Activated naive CD4-positive, alpha-beta T cell treated with Interleukin-2 at 50 U/mL for 16 hours (primary cell): Measurements from ENCODE around the gene SARM1.
"Not testable (repeated sequence)": the region's sequence is repeated elsewhere in the genome, so short reads cannot be mapped to it uniquely, and the experiment has no call there.

ENCODE experiments used
- DNase-seq: peaks from one replicate; pipeline ENCODE4 v3.0.0-alpha.2; 2020

The SARM1 gene

DNA sequence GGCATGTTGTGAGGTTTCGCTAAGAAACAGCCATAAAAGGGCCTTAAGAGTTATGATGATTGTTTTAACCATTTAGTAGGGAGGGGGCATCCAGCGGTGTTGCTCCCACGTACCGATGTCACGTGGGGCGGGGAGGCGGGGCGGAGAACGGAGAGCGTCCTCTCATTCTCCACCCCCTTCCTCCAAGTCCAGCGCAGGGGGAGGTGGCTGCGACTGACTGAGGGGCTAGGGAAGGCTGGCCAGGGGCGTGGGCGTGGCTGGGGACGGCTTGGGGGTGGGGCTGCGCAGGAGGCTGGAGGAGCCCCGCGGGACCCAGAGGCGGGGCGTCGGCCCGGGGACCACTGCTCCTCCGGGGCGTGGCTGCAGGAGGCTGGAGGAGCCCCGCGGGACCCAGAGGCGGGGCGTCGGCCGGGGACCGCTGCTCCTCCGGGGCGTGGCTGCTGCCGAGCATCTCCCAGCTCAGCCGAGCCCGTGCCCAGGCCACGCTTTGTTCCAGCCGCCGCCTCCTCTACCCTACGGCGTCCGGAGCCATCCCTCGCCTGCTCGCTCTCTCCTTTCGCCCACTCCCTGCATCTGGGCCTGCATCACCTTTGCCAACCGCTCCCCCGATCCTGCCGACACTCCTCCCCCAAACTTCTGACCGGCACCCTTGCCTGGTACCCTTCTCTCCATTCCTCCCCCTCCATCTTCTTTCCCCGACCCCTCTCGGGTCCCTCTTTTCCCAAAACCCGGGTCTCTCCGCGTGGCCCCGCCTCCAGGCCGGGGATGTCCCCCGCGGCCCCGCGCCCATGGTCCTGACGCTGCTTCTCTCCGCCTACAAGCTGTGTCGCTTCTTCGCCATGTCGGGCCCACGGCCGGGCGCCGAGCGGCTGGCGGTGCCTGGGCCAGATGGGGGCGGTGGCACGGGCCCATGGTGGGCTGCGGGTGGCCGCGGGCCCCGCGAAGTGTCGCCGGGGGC is at the start of gene SARM1:
Gene SARM1, plus strand, starts transcription at position 450 of the 958 bp plus-strand sequence. Its CDS starts 339 bp downstream, at position 789.
- peak; percentile 86 for DNase-seq

DNA sequence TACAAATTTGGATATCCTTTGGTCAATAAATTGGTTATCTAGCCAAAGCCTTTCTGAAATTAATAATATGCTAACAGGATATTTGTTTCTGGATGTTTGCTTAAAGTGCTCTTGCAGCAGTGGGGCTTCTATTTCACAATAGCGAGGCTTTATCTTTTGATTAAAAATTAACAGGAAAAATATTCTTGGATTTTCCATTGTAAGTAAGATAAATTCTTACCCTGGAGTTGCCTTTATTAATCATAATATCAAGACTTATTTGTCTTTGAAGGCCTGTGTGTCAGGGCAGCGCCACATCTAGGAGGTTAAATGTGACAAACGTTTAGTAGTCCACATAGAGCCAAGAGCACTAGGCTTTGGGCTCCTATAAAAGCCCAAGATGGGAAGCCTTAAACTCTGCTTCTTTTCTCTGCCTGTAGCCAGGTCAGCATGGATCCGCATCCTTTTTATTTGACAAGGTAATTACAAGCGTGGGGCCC is 47.2 kb upstream of the SARM1 start:
- no peak for DNase-seq

DNA sequence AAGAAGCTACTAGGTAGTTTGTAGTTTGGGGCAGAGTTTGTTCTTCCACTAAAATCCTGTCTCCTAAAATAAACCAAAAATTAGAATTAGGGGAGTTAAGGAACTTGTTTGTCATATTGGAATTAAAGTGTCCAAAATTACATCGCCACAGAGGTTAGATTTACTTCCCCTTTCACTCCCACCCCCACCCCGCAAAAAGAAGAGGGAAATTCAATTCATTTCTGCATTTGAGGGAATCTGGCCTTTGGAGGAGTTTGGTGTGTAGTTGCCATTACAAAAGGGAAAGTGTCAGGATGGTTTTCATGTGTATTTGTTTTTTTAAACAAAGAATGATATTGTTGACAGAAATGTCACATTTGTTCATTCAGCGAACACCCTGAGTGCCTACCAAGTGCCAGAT is 46.7 kb upstream of the SARM1 start:
- no peak for DNase-seq

DNA sequence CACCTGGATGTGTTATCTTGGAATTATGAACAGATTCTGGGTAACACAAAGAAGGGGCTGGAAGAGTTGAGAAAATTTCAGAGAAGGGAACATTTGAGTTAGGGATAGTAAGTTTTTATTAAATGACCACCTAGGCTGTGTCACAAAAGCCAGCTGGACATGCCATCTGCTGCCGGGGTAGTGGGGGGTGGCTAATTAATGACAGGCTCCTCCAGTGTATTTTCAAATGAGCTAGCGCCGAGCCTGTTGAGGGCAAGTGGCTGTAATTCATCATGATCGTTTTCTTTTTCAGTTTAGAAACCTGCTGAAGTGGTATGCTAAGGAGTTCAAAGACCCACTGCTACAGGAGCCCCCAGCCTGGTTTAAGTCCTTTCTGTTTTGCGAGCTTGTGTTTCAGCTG is 46.3 kb upstream of the SARM1 start:
- no peak for DNase-seq

DNA sequence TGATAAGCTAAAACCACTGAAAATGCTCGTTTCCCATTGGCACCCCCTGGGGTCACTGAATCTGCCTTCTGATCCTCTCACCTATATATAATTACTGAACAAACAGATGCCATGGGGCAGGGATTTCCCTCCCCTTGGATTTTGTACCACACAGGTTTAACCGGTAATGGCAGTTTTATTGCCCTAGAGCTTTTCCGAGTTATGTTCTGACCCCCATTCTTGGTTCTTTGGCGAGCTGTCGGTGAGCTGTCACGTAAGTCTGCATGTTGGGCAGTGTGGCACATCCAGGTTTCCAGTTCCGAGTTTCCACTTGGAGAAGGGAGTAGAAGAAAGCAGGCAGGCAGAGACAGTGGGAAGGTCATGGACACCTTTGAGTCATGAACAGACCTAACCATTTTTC is 45.4 kb upstream of the SARM1 start:
- DNase-seq = no peak

DNA sequence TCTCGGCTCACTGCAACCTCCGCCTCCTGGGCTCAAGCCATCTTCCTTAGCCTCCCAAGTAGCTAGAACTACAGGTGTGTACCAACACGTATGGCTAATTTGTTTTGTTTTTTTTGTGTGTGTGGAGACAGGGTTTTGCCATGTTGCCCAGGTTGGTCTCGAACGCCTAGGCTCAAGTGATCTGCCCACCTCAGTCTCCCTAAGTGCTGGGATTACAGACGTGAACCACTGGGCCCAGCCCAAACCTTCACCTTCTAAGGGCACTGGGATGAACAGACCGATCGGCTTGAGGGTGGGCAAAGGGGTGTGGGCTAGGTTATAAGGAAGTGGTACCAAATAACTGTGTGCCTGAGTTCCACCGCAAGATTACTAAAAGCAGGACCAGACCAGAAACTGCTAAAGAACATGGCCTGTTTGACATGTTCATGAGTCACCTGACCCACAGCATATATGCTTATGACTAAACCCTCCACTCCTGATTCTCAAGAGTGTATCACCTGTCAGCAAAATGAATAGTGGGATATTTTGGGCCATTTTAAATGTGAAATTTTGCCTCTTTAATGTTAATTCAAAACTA is 44.4 kb upstream of the SARM1 start:
- peak; percentile 21 for DNase-seq

DNA sequence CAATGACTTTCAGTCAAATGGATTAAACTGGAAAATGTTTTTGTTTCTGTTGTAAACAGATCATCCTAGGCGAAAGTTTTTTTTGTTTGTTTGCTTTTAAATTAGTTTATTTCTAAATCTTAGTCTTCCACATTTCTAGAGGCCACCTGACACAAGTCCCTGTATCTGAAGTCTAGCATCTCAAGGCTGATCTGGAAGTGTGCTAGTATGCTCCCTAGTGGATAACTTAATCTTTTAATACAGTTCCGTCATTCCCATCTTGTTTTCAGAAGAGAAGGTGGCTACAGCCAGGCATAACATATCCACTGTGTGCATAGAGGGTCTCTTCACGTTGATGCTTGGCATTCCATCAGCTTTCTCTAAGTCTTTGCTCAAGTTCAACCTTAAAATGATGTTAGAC is 43.8 kb upstream of the SARM1 start:
- no peak for DNase-seq

DNA sequence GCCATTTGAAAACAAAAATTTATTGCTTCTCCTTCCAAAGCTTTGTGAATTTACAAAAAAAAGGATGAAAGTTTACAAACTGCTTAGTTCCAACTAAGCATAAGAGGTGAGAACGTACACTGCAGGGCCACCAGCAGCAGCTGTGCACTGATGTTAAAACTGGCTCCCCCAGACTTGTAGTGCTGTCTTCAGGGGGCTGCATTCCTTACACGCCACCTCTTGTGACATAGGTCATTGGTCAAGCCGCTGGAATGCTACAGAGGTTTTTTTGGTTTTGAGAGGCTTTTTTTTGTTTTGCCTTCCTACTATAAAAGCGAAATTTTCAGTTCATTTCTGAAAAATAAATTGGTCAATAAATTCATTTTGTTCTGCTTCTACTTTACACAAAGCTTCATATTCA is 43.2 kb upstream of the SARM1 start:
- DNase-seq = no peak

DNA sequence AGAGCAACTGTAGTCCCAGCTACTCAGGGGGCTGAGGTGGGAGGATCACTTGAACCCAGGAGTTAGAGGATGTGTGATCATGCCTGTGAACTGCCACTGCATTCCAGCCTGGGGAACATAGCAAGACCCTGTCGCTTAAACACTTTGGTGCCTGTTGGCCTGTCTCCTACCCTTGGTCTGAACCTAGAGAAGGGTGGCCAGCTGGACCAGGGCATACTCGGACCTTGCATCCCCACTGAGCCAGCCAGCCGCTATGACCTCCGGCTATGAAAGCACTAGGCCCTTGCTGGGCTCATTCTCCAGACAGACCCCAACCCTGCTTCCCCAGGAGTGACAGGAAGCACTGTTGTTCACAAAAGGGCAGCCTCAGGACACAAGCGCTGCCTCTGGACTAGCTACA is 40.8 kb upstream of the SARM1 start:
- no peak for DNase-seq

DNA sequence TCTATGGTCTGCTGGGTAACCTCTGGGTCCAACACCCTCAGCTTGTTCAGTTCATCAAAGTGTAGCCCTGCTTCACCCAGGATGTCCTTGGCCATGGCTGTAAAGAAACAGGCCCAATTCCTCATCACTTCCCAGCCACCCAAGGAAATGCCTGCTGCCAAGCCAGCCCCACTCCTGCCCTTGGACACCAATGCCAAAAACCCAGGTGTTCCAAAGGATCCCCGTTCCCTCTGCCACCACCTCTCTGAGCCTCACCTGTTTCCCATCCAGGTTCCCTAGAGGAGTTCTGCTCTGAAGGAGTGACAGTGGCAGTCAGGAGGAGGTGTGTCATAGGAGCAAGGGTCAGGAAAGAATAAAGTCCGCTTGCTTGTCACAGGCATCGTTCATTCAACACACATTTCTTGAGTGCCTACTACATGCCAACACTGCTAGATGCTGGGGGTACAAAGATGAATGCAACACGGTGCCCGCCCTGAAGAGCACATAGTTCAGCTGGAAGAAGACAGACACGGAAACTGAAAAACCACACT is 39.5 kb upstream of the SARM1 start:
- no peak for DNase-seq

DNA sequence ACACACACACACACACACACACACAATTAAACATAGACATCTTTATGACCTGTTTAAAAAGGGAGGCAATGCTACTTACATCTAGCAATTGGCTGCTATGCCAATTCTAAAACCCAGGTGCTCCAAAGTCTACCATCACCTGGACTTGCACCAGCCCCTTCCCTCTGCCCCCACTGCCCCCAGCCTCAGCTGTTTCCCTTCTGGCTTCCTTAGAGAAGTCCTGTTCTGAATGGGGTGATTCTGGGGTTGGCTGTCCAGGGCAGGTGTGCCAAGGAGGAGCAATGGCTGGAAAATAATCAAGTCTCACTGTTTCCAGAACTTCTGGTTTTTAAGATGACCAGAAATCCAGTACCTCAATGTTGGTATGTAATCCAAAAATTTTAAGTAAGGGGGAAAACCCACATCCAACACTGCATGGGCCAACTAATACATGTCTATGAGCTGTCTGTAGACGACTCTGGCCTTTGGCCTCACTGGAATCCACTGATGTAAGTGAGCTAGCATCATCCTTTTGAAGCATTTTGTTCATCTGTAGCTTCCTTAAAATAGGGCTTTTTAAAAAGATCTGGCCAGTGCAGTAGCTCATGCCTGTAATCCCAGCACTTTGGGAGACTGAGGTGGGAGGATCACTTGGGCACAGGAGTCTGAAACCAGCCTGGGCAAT is 38.3 kb upstream of the SARM1 start:
- DNase-seq = no peak

DNA sequence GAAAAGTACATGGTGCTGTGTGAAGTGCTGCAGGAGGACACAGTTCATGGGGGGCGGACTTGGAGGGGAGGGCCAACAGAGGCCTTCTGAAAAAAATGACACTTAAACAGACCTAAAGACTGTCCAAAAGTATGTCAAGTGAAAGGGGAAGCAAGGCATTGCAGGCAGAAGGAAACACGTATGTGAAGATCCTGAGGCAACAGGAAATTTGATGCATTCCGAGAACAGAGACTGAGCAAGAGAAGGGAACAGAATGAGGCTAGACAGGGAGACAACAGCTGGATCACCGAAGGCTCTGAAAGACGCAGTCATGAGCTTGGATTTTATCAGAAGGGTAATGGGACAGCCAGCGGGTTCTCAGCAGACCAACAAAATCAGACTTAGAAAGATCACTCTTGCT is 37.3 kb upstream of the SARM1 start:
- no peak for DNase-seq

DNA sequence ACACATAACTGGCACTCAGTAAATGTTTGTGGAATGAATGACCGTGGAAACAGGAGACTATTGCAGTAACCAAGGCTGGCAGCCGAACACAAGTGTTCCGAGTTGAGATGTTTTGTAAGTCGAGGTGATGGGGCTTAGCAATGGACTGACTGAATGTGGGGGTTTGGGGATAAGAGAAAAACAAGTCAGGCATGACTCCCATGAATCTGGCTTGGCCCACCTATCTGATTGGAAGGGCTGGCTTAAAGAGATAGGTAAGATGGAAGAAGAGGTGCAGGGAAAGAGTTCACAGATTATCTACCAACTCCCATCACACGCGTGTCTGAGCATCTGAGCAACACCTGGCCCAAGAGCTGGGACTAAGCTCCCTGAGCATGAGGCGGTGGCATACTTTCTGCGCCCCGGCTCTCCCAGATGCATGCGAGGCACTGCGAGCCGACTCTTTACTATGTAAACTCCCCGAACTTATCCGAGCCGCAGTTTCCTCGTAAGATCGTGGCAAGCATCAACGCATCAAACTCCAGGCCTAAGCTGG is 36.8 kb upstream of the SARM1 start:
- no peak for DNase-seq

DNA sequence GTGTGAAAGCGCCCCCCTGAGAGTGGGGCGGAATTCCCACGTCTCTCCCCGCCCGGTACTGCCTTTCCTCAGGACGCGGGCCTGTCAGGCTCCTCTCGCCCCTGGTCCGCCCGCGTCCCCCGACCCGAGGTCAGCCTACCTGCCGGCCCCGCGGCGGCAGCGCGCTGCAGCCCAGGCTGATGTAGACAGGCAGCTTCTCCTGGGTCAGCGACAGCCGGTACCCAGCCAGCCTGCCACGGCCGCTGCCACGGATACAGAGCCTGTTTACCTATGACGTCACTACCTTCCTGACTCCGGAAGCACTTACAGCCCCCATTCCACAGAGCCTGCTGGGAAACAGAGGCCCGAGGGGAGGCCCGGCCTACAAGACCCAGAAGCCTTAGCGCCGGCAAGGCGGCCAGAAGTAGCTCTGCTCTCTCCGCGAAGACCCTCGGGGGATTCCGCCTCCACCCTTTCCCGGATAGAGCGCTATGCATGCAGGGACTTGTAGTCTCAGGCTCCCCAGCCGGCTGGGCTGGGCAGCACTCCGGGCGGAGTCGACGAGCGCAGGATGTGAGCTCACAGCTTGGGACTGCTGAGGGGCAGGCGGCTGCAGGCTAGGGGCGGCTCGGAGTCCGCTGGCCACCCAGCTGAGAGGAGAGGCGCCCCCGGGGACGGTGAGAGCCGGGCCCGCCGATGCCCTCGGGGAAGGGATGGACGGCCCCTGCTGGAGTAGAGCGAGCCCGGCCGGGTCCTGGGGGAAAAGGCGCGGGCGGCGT is 36.1 kb upstream of the SARM1 start, which contains the start of the genes IFT20 and TNFAIP1:
Gene IFT20, minus strand, starts transcription at position 272 of the 758 bp plus-strand sequence. CDS start 3,487 bp downstream, outside the sequence.
Gene TNFAIP1, plus strand, starts transcription at position 561 of the 758 bp plus-strand sequence. CDS start 3,761 bp downstream, outside the sequence.
- peak; percentile 98 for DNase-seq

DNA sequence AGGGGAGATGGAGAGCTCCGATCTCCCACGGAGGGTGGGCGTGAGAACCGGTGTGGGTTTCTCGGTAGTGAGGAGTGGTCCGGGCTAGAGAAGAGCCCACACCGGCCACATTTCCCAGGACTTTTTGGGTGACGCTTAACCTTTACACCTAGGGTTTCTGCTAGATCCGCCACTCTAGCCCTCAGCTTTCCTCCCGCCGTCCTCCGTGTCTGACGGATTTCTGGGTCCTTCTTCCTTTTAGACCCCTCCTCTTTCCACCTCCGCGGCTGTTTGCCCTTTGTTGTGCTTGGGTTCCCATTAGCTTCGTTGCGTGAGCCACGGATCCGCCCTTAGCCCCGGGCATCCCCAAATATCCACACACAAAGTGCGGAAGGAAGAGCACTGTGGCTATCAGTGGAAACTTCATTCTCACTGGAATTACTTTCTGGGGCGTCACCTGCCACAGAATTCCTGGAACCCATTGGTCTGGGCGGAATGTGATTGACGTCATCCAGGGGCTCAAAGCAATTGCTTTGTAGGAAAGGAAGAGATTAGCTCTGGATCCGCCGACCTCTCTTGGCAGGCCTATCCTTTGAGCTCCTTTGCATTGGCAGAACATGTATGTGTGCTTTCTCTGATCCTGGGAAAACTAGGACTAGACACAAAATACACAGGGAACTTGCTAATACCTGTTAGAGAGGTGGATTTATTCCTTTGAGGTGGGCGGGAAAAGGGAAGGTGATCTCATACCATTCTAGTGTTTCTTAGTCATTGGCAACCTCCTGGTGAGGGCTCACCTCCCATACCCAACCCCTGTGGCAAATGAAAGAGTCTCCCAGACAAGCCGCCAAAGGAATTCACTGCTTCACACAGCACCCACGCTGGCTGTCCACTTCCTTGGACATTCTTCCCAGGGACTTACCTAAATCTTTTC is 35.3 kb upstream of the SARM1 start:
- DNase-seq = peak; percentile 31

DNA sequence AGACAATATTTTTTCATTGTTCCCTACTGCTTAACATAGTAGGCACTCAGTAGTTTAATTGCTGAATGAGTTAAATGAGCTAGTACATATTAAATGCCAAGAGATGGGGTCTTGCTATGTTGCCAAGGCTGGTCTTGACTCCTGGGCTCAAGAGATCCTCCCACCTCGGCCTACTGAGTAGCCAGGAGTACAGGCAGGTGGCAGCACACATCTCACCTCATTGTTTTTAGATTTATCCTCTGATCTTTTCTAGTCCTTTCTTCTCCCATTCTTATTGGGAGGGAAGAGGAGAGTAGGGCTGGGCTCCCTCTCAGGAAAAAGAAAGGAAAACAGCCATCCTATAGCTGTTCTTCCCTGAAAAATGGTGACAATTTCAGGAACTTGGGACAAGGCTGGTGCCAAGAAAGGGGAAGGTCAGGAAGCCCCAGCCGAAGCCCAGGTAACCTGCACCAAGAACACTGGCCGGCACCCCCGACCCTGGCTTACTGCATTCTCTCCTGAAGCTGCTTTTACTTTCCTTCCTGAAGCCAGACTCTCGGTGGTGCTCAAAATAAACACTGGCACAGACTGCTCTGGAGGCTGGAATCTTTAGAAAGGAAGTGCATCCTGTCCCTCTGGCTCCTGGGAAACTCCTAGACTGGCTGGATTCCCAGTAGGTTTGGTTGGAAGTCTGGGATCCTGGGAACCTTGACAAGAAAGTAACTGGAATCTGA is 33.3 kb upstream of the SARM1 start:
- no peak for DNase-seq

DNA sequence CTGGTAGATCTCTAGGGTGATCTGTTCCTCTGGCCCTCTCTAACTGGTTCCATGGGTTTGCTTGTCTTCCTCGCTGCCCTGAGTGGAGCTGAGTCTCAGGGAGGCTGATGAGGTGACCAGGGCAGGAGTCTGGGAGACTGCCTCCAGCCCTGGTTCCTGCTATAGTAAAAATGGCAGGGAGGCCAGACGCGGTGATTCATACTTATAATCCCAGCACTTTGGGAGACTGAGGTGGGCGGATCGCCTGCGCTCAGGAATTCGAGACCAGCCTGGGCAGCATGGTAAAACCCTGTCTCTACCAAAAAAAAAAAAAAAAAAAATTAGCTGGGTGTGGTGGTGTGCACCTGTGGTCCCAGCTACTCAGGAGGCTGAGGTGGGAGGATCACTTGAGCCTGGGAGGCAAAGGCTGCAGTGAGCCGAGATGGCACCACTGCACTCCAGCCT is 32.7 kb upstream of the SARM1 start:
- DNase-seq = not testable (repeated sequence)

DNA sequence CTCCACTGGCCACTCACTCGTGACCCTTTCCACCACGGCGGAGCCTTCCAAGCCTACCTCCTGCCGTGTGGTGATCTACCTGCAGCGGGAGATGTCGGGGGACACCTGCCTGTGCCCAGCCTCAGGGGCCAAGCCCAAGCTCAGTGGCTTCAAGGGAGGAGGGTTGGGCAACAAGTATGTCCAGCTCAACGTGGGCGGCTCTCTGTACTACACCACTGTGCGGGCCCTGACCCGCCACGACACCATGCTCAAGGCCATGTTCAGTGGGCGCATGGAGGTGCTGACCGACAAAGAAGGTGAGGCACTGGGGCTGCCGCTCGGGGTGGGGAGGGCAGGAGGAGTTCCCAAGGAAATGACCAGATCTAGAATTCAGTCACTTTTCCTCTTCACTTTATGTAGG is 32.1 kb upstream of the SARM1 start:
- DNase-seq = no peak

DNA sequence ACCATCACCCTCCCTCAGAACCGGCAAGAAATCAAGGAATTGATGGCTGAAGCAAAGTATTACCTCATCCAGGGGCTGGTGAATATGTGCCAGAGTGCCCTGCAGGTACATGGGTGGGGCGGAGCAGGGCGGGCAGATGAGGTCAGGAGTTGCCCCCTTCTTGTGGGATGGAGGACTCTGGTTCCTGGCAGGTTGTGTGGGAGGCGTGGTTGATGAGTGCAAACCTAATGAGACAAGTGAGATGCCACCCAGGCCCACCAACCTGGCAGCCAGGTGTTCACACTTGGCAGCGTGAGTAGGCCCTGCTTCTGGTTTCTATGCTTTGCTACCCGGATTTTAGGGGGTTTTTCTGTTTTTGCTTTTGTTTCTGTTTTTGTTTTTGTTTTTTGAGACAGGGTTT is 31.1 kb upstream of the SARM1 start:
- no peak for DNase-seq

DNA sequence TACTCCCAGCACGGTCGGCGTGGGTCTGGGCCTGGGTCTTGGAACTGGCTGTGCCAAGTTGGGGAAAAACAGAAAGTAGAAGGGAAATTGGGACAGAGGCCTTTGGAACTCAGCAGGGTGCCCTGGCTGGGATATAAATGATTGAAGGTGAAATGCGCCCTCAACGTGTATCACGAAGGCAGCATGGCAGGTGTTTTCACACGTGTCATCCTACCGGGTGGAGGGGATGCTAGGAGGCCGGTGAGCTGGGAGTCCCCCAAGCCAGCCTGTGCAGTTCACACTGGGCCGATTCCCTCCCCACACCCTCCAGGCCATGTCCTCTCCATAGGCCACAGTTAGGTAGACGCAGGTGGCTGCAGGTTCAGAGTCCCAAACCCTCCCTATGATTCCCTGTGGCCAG is 30.0 kb upstream of the SARM1 start:
- no peak for DNase-seq
